PC-3 (cell line): ENCODE measurements around the gene PPP2R3B. TPM values are rescaled to one million over a fixed set of nuclear protein-coding genes. Genes with fewer than 3 reads are reported as not detected.
A peak's percentile ranks its signal among the peaks of the same experiment; 100 is the strongest.
"Not testable (repeated sequence)": the region's sequence is repeated elsewhere in the genome, so short reads cannot be mapped to it uniquely, and the experiment has no call there.

Source experiments
- ATAC-seq: fragments of 200-7000 bp; cut with Tn5 transposase; 2 replicates; pipeline ENCODE4 v1.9.1; 2020; ENCODE audit warnings: mild to moderate bottlenecking, moderate library complexity
- BruUV-seq: library from RNA; stranded (reverse); fragments of 400-500 nt; replicated peaks from 2 replicates; lab custom pipeline; 2021; lab: Mats Ljungman, UMichigan
- CTCF ChIA-PET: fragments of 300-600 bp; sonication (Branson Sonifier 250); formaldehyde crosslinking; loops from one replicate; lab custom pipeline; 2022; ENCODE audit warnings: antibody characterized with exemption; lab: Charles Lee
- POLR2A ChIA-PET: fragments of 300-600 bp; sonication (Branson Sonifier 250); formaldehyde crosslinking; loops from one replicate; lab custom pipeline; 2022; ENCODE audit warnings: antibody characterized with exemption; ENCODE audit not compliant: unreplicated experiment; lab: Charles Lee
- DNase-seq: peaks from one replicate; pipeline ENCODE4 v3.0.0-alpha.2; 2015
- H2AFZ ChIP-seq: fragments of 300-600 bp; sonication (generic); 2 replicates; pipeline ENCODE4 v1.6.0; 2016; ENCODE audit warnings: antibody characterized with exemption, low read length
- H3F3A ChIP-seq: fragments of 300-600 bp; sonication (generic); one replicate; pipeline ENCODE4 v1.6.0; 2017; ENCODE audit warnings: antibody characterized with exemption, low read length, control low read depth, mild to moderate bottlenecking; ENCODE audit not compliant: unreplicated experiment
- H3K27ac ChIP-seq: fragments of 300-600 bp; sonication (generic); 2 replicates; pipeline ENCODE4 v1.5.1; 2016; ENCODE audit warnings: mild to moderate bottlenecking, low read length
- H3K27me3 ChIP-seq: fragments of 300-600 bp; sonication (generic); 2 replicates; pipeline ENCODE4 v1.6.1; 2016; ENCODE audit warnings: low read length, mixed read lengths
- H3K36me3 ChIP-seq: fragments of 300-600 bp; sonication (generic); 2 replicates; pipeline ENCODE4 v1.6.1; 2016; ENCODE audit warnings: low read depth, mixed run types, low read length, mixed read lengths
- H3K4me1 ChIP-seq: fragments of 300-600 bp; sonication (generic); 2 replicates; pipeline ENCODE4 v1.5.1; 2016; ENCODE audit warnings: low read length; ENCODE audit not compliant: insufficient read depth
- H3K4me2 ChIP-seq: fragments of 300-600 bp; sonication (generic); 2 replicates; pipeline ENCODE4 v1.6.0; 2016; ENCODE audit warnings: low read length
- H3K4me3 ChIP-seq: fragments of 300-600 bp; sonication (generic); 2 replicates; pipeline ENCODE4 v1.5.1; 2016; ENCODE audit warnings: mild to moderate bottlenecking, low read length, mixed read lengths
- H3K79me2 ChIP-seq: fragments of 300-600 bp; sonication (generic); 2 replicates; pipeline ENCODE4 v1.6.1; 2017; ENCODE audit warnings: low read length, mixed read lengths
- H3K9ac ChIP-seq: fragments of 300-600 bp; sonication (generic); 2 replicates; pipeline ENCODE4 v1.6.0; 2016; ENCODE audit warnings: mild to moderate bottlenecking, low read length
- H3K9me2 ChIP-seq: fragments of 300-600 bp; sonication (generic); replicated peaks from 2 replicates; pipeline ENCODE4 v1.6.1; 2016; ENCODE audit warnings: mixed run types, low read length, mixed read lengths
- H3K9me3 ChIP-seq: fragments of 300-600 bp; sonication (generic); 2 replicates; pipeline ENCODE4 v1.6.1; 2016; ENCODE audit warnings: low read length, mixed read lengths
- H4K20me1 ChIP-seq: fragments of 300-600 bp; sonication (generic); 2 replicates; pipeline ENCODE4 v1.6.1; 2016; ENCODE audit warnings: low read length, mixed read lengths
- EZH2 ChIP-seq: fragments of 300-600 bp; sonication (generic); IDR thresholded peaks from one replicate; pipeline ENCODE4 v1.6.1; 2017; ENCODE audit warnings: antibody characterized with exemption, mild to moderate bottlenecking, low read length; ENCODE audit not compliant: unreplicated experiment
- EZH2phosphoT487 ChIP-seq: fragments of 300-600 bp; sonication (generic); IDR thresholded peaks from 2 replicates; pipeline ENCODE4 v1.6.1; 2018; ENCODE audit warnings: mild to moderate bottlenecking, antibody characterized with exemption, low read length, borderline replicate concordance
- intact Hi-C: fragments of 100-400 bp; cut with micrococcal nuclease; formaldehyde crosslinking; loops from 2 replicates; pipeline ENCODE4 v1.9.0; 2023
- total RNA-seq: library from RNA; depleted of rRNA; stranded (reverse); fragments of >200 nt; gene quantifications from 2 replicates; pipeline ENCODE4 v1.2.3, GENCODE V29; 2014
- TF ChIP-seq, protein P1 (sequence below): fragments of 300-600 bp; sonication (generic); conservative IDR thresholded peaks from 2 replicates; pipeline ENCODE4 v1.5.1; 2017; ENCODE audit warnings: antibody characterized with exemption, low read depth, mild to moderate bottlenecking, low read length

The PPP2R3B gene
- total RNA-seq, 1 experiment from 2014 or later: 35.4 TPM

GRCh38 chrX:387729-388128 lies 1.0 kb upstream of the PPP2R3B start:
- Histone ChIP-seq H3K4me2 (peak overlapping the region; percentile 75), H3K9me2 (no peaks in the 10 kb centered on the region), H4K20me1 (no peaks in the 10 kb centered on the region), H3K36me3 (no peaks in the 10 kb centered on the region), H3K27ac (no peak overlapping the region), H3K4me1 (0 out of 2 replicates have a peak, but pooled peaks cover 4% of the 10 kb centered on the region), H3K9ac (peak overlapping the region; percentile 100), H3F3A (no peaks in the 10 kb centered on the region), H3K9me3 (no peaks in the 10 kb centered on the region), H2AFZ (peak overlapping the region; percentile 84), H3K4me3 (peak overlapping the region; percentile 91), H3K27me3 (no peaks in the 10 kb centered on the region), H3K79me2 (no peaks in the 10 kb centered on the region)
- no peak for ATAC-seq
- ChIA-PET CTCF (no interaction called here), POLR2A (no interaction called here)
- TF ChIP-seq, protein P1, sequence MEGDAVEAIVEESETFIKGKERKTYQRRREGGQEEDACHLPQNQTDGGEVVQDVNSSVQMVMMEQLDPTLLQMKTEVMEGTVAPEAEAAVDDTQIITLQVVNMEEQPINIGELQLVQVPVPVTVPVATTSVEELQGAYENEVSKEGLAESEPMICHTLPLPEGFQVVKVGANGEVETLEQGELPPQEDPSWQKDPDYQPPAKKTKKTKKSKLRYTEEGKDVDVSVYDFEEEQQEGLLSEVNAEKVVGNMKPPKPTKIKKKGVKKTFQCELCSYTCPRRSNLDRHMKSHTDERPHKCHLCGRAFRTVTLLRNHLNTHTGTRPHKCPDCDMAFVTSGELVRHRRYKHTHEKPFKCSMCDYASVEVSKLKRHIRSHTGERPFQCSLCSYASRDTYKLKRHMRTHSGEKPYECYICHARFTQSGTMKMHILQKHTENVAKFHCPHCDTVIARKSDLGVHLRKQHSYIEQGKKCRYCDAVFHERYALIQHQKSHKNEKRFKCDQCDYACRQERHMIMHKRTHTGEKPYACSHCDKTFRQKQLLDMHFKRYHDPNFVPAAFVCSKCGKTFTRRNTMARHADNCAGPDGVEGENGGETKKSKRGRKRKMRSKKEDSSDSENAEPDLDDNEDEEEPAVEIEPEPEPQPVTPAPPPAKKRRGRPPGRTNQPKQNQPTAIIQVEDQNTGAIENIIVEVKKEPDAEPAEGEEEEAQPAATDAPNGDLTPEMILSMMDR: no peak
- no peak for TF ChIP-seq EZH2phosphoT487
- no peak for TF ChIP-seq EZH2
- DNase-seq: no peak
- intact Hi-C loops: no loop called here
- TSS peak; percentile 54 for BruUV-seq

GRCh38 chrX:386239-386767 lies 404 bp downstream of the PPP2R3B start:
- no peaks in the 10 kb centered on the region for H3K27me3 ChIP-seq
- intact Hi-C loops: no loop called here
- ATAC-seq: peak; percentile 18
- H3K9me2 ChIP-seq: no peaks in the 10 kb centered on the region
- CTCF ChIA-PET: no interaction called here
- H3K4me1 ChIP-seq: 0 out of 2 replicates have a peak, but pooled peaks cover 4% of the 10 kb centered on the region
- no peaks in the 10 kb centered on the region for H3K9me3 ChIP-seq
- no peaks in the 10 kb centered on the region for H3F3A ChIP-seq
- H3K79me2 ChIP-seq: no peaks in the 10 kb centered on the region
- no peaks in the 10 kb centered on the region for H4K20me1 ChIP-seq
- peak overlapping the region; percentile 84 for H3K4me2 ChIP-seq
- TF ChIP-seq EZH2 (no peak), EZH2phosphoT487 (no peak)
- TF ChIP-seq, protein P1: no peak
- no peak for DNase-seq
- H3K36me3 ChIP-seq: no peaks in the 10 kb centered on the region
- H3K9ac ChIP-seq: peak overlapping the region; percentile 100
- no TSS peak for BruUV-seq
- H3K27ac ChIP-seq: no peak overlapping the region
- peak overlapping the region; percentile 91 for H3K4me3 ChIP-seq
- POLR2A ChIA-PET: no interaction called here
- peak overlapping the region; percentile 97; the same call in 1 of the 2 replicates for H2AFZ ChIP-seq

- CTCF ChIA-PET: not testable (repeated sequence)
Measured at GRCh38 chrX:385736-386135, 971 bp downstream of the PPP2R3B start.

More at GRCh38 chrX:385736-386135, 971 bp downstream of the PPP2R3B start:
- Histone ChIP-seq H3K4me2 (peak overlapping the region; percentile 84), H3K9ac (peak overlapping the region; percentile 100; the same call in 1 of the 2 replicates), H3K4me3 (peak overlapping the region; percentile 91; the same call in 1 of the 2 replicates)
- H3K9me3 ChIP-seq, H3K9me2 ChIP-seq, DNase-seq, H3K27ac ChIP-seq, H3F3A ChIP-seq, H2AFZ ChIP-seq, ATAC-seq, intact Hi-C loops, H3K27me3 ChIP-seq, H3K79me2 ChIP-seq, H3K36me3 ChIP-seq, H4K20me1 ChIP-seq, H3K4me1 ChIP-seq, POLR2A ChIA-PET: not testable (repeated sequence)
- TSS peak; percentile 62 for BruUV-seq
